Vagina (tissue), 2 donors: ENCODE results near the gene ERC2. TPM values are rescaled to one million over a fixed set of nuclear protein-coding genes. Genes with fewer than 3 reads are reported as not detected.

Experiments used
- DNase-seq, 2 donors: peaks; one replicate each; pipeline ENCODE4 v3.0.0-alpha.2; 2017; ENCODE audit errors: extremely low spot score in 2 of 2
- H3K27ac ChIP-seq: fragments of 200-600 bp; sonication (generic); one replicate; pipeline ENCODE4 v1.5.1; 2019
- H3K27me3 ChIP-seq: fragments of 200-600 bp; sonication (generic); one replicate; pipeline ENCODE4 v1.5.1; 2019
- H3K36me3 ChIP-seq, 2 donors: fragments of 200-600 bp; sonication (generic); one replicate each; pipeline ENCODE4 v1.5.1; 2017 to 2019
- H3K4me1 ChIP-seq: fragments of 200-600 bp; sonication (generic); one replicate; pipeline ENCODE4 v1.5.1; 2019
- H3K4me3 ChIP-seq, 2 donors: fragments of 200-600 bp; sonication (generic); 1 replicate in 1 of 2; 2 replicates in 1 of 2; pipeline ENCODE4 v1.5.1; 2016 to 2019
- H3K9me3 ChIP-seq: fragments of 200-600 bp; sonication (generic); one replicate; pipeline ENCODE4 v1.5.1; 2019
- POLR2A ChIP-seq, 2 donors: fragments of 450-650 bp; IDR thresholded peaks; one replicate each; pipeline ENCODE4 v1.6.1; 2017; ENCODE audit warnings: antibody characterized with exemption in 2 of 2, mild to moderate bottlenecking in 2 of 2, moderate library complexity in 2 of 2
- POLR2AphosphoS5 ChIP-seq, 2 donors: sonication (generic); formaldehyde crosslinking; IDR thresholded peaks; one replicate each; pipeline ENCODE4 v1.9.0; 2017; ENCODE audit warnings: antibody characterized with exemption in 2 of 2, mild to moderate bottlenecking in 2 of 2, low read depth in 1 of 2; ENCODE audit not compliant: insufficient read depth in 1 of 2
- intact Hi-C: fragments of 100-400 bp; cut with DNase I; formaldehyde crosslinking; loops from one replicate; pipeline ENCODE4 v1.15.1; 2023
- total RNA-seq: library from RNA; depleted of rRNA; stranded (reverse); fragments of >200 nt; gene quantifications from one replicate; pipeline ENCODE4 v1.2.3, GENCODE V29; 2016
- TF ChIP-seq, protein P1 (sequence below), 3 experiments: fragments of 450-650 bp in 2 of 3; fragments of 200-600 bp in 1 of 3; sonication (generic) in 1 of 3; IDR thresholded peaks; one replicate each; pipeline ENCODE4 v1.5.1; 2017 to 2019; ENCODE audit warnings: antibody characterized with exemption in 3 of 3, mild to moderate bottlenecking in 2 of 3, moderate library complexity in 2 of 3

The ERC2 gene
- total RNA-seq, 1 donor from 2014 or later = 1.2 TPM

DNA sequence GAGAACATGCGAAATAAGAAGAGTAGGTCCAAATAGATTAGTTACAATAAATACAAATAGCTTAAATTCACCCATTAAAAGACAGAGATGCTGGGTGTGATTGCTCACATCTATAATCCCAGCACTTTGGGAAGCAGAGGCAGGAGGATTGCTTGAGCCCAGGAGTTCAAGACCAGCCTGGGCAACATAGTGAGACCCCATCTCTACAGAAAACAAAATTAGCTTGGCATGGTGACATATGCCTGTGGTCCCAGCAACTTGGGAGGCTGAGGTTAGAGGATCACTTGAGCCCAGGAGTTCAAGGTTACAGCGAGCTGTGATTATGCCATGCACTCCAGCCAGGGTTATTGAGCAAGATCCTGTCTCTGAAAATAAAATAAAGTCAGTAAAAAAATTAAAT lies 872.1 kb downstream of the ERC2 start:
- Histone ChIP-seq H3K36me3 (no peaks in the 10 kb centered on the region), H3K4me1 (peaks cover 10% of the 10 kb centered on the region), H3K4me3 (no peak overlapping the region), H3K9me3 (no peaks in the 10 kb centered on the region), H3K27me3 (no peaks in the 10 kb centered on the region), H3K27ac (no peak overlapping the region)
- intact Hi-C loops = no loop called here
- TF ChIP-seq POLR2AphosphoS5 (IDR thresholded peaks at IDR 0.05; ENCODE audit: insufficient read depth in 1 of 2, low read depth in 1 of 2) = no peak
- TF ChIP-seq POLR2A (IDR thresholded peaks at IDR 0.05) = no peak
- TF ChIP-seq, protein P1, sequence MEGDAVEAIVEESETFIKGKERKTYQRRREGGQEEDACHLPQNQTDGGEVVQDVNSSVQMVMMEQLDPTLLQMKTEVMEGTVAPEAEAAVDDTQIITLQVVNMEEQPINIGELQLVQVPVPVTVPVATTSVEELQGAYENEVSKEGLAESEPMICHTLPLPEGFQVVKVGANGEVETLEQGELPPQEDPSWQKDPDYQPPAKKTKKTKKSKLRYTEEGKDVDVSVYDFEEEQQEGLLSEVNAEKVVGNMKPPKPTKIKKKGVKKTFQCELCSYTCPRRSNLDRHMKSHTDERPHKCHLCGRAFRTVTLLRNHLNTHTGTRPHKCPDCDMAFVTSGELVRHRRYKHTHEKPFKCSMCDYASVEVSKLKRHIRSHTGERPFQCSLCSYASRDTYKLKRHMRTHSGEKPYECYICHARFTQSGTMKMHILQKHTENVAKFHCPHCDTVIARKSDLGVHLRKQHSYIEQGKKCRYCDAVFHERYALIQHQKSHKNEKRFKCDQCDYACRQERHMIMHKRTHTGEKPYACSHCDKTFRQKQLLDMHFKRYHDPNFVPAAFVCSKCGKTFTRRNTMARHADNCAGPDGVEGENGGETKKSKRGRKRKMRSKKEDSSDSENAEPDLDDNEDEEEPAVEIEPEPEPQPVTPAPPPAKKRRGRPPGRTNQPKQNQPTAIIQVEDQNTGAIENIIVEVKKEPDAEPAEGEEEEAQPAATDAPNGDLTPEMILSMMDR (IDR thresholded peaks at IDR 0.05) = no peak
- DNase-seq = no peak

DNA sequence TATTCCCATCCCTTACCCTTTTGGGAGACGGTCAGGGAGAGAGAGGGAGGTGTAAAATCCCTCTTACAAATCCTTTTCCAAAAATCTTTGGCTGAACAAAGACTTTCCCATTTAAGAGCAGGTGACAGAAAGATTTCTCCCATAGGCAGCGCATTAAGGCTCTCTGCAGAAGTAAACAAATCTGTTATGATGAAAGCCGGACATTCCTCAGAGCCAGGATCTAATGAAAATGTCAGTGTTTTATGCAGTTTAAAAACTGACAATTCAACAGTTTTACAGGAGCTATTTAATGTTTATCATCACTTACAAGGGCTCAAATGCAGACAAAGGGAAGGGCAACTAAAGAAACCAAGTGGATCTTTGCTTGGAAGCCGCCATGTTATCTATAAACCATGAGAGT lies 872.8 kb downstream of the ERC2 start:
- H3K9me3 ChIP-seq = no peaks in the 10 kb centered on the region
- DNase-seq = no peak
- H3K36me3 ChIP-seq = no peaks in the 10 kb centered on the region
- peak; percentile 18 to 59 for TF ChIP-seq POLR2AphosphoS5 (IDR thresholded peaks at IDR 0.05; ENCODE audit: insufficient read depth in 1 of 2, low read depth in 1 of 2)
- TF ChIP-seq, protein P1 (IDR thresholded peaks at IDR 0.05) = no peak
- H3K27ac ChIP-seq = no peak overlapping the region
- peaks cover 10% of the 10 kb centered on the region for H3K4me1 ChIP-seq
- intact Hi-C loops = no loop called here
- no peak overlapping the region for H3K4me3 ChIP-seq
- no peaks in the 10 kb centered on the region for H3K27me3 ChIP-seq

DNA sequence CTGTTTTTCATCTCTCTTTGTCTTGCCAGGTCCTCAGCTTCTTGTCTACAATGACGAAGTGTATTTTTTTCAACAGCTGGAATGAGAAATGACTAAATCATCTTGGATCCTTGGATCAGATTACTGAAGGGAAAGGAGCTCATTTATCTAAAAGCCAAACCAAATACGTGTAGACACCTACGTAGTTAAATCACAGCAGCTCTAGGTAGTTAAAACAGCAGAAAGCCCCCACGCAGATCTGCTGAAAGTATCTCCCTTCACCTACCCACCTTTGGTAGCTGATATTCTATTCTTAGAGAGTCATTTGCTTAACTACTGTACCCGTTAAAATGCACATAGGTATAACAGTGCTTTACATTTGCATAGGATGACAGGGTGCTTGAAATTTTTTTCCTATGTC lies 875.7 kb downstream of the ERC2 start:
- DNase-seq = no peak
- Histone ChIP-seq H3K4me3 (no peak overlapping the region), H3K4me1 (peaks cover 19% of the 10 kb centered on the region), H3K27me3 (no peaks in the 10 kb centered on the region), H3K36me3 (no peaks in the 10 kb centered on the region), H3K27ac (no peak overlapping the region), H3K9me3 (no peaks in the 10 kb centered on the region)
- TF ChIP-seq POLR2AphosphoS5 (IDR thresholded peaks at IDR 0.05; ENCODE audit: insufficient read depth in 1 of 2, low read depth in 1 of 2) (no peak), POLR2A (IDR thresholded peaks at IDR 0.05) (no peak)
- TF ChIP-seq, protein P1 (IDR thresholded peaks at IDR 0.05) = no peak
- intact Hi-C loops = no loop called here

DNA sequence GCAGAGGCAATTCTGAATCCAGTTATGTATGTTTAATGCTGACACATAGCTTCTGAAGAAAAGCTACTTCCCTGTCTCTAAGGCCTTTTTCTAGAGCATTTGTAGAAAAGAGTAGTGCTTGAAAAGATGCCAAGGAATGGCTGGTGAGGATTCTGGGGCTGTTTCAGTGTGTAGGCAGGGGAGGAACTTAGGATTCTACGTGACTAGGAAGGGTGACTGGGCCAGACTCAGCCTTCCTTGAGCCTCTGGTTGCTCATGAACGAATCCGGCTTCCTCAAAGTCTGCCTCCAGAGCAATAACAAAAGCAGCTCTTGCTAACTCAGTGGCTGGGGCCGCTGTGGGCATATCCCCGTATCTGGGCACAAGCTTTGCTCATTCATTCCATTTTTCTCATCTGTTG lies 876.4 kb downstream of the ERC2 start:
- Histone ChIP-seq H3K4me3 (no peak overlapping the region), H3K27ac (no peak overlapping the region), H3K9me3 (no peaks in the 10 kb centered on the region), H3K27me3 (no peaks in the 10 kb centered on the region), H3K36me3 (no peaks in the 10 kb centered on the region), H3K4me1 (peaks cover 19% of the 10 kb centered on the region)
- TF ChIP-seq POLR2AphosphoS5 (IDR thresholded peaks at IDR 0.05; ENCODE audit: insufficient read depth in 1 of 2, low read depth in 1 of 2) = no peak
- TF ChIP-seq, protein P1 (IDR thresholded peaks at IDR 0.05) = no peak
- no peak for TF ChIP-seq POLR2A (IDR thresholded peaks at IDR 0.05)
- intact Hi-C loops = no loop called here
- no peak for DNase-seq

DNA sequence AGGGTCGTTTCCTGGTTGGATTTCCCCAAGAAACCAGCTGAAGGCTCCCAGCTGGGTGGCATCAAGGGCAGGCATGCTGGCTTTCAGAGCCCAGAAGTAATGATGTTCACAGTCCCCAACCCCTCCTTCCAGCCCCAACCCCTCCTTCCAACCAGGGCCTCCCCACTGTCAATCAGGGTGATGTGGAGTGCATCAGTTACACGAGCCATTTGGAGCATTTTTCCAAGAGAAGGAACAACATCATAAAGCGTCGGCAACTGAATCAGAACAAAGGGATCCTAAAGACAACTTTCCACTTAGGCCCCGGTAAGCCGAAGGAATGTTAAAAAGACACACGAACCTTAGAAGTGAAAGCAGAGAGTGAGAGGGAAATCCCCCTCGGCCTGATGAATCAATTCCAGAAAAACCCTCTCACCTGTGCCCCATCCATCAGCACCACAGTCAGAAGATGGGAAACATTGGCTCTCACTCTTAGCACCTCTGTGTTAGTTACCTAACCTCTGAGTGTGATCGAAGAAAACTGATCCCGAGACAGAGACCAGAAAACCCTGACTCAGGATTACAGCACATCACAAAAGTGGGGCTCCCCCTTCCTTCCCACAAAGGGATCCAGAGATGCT lies 880.0 kb downstream of the ERC2 start:
- intact Hi-C loops = no loop called here
- Histone ChIP-seq H3K9me3 (no peaks in the 10 kb centered on the region), H3K27ac (no peak overlapping the region)

More for the DNA sequence above, 880.0 kb downstream of the ERC2 start:
- no peaks in the 10 kb centered on the region for H3K27me3 ChIP-seq
- TF ChIP-seq POLR2AphosphoS5 (IDR thresholded peaks at IDR 0.05; ENCODE audit: insufficient read depth in 1 of 2, low read depth in 1 of 2) (no peak), POLR2A (IDR thresholded peaks at IDR 0.05) (no peak)
- TF ChIP-seq, protein P1 (IDR thresholded peaks at IDR 0.05) = no peak
- DNase-seq = no peak
- no peaks in the 10 kb centered on the region for H3K36me3 ChIP-seq
- H3K4me1 ChIP-seq = peaks cover 17% of the 10 kb centered on the region
- H3K4me3 ChIP-seq = no peak overlapping the region
